HG02981 (cell line): ENCODE measurements around the gene MYO1A.
"Not testable (repeated sequence)": the region's sequence is repeated elsewhere in the genome, so short reads cannot be mapped to it uniquely, and the experiment has no call there.

Experiments used
- ATAC-seq: cut with Tn5 transposase; IDR thresholded peaks from one replicate; pipeline ENCODE4 v1.9.1; 2021; ENCODE audit warnings: mild to moderate bottlenecking, moderate library complexity; ENCODE audit not compliant: unreplicated experiment

Gene MYO1A

GRCh38 chr12:57048423-57049118 is 1.4 kb downstream of the MYO1A start:
- ATAC-seq, result no peak

GRCh38 chr12:57047981-57048380 is 1.9 kb downstream of the MYO1A start:
- ATAC-seq, result no peak

GRCh38 chr12:57046947-57047890 is 2.7 kb downstream of the MYO1A start:
- ATAC-seq, result no peak

- no peak for ATAC-seq
Observed at GRCh38 chr12:57046086-57046791, 3.7 kb downstream of the MYO1A start.

- no peak for ATAC-seq
Observed at GRCh38 chr12:57044889-57045288, 5.0 kb downstream of the MYO1A start.

- no peak for ATAC-seq
Observed at GRCh38 chr12:57044468-57044867, 5.5 kb downstream of the MYO1A start.

- ATAC-seq, result no peak
Observed at GRCh38 chr12:57042695-57043094, 7.2 kb downstream of the MYO1A start.

GRCh38 chr12:57040750-57041149 is 9.2 kb downstream of the MYO1A start:
- no peak for ATAC-seq

- ATAC-seq, result no peak
Observed at GRCh38 chr12:57040211-57040610, 9.7 kb downstream of the MYO1A start.

GRCh38 chr12:57039016-57039798 is 10.7 kb downstream of the MYO1A start:
- no peak for ATAC-seq

GRCh38 chr12:57037264-57037663 is 12.7 kb downstream of the MYO1A start:
- no peak for ATAC-seq

GRCh38 chr12:57033431-57033830 is 16.5 kb downstream of the MYO1A start:
- ATAC-seq, result no peak

GRCh38 chr12:57031789-57032188 is 18.1 kb downstream of the MYO1A start:
- no peak for ATAC-seq

GRCh38 chr12:57031138-57031725 is 18.7 kb downstream of the MYO1A start:
- ATAC-seq, result no peak

GRCh38 chr12:57029457-57029856 is 20.5 kb downstream of the MYO1A start:
- ATAC-seq, result no peak

GRCh38 chr12:57027805-57028153 is 22.1 kb downstream of the MYO1A start:
- ATAC-seq, result no peak

- no peak for ATAC-seq
Observed at GRCh38 chr12:57027011-57027804, 22.7 kb downstream of the MYO1A start.

- no peak for ATAC-seq
Observed at GRCh38 chr12:57025196-57025595, 24.7 kb downstream of the MYO1A start.

GRCh38 chr12:57022324-57022723 is 27.6 kb downstream of the MYO1A start:
- not testable (repeated sequence) for ATAC-seq
